Measurements from ENCODE around the gene CMKLR1.

The CMKLR1 gene

GRCh38 chr12:108333898-108334699 is 5.0 kb downstream of the CMKLR1 start:
- no peak for DNase-seq

GRCh38 chr12:108332791-108333382 is 6.2 kb downstream of the CMKLR1 start:
- no peak for DNase-seq

DNA sequence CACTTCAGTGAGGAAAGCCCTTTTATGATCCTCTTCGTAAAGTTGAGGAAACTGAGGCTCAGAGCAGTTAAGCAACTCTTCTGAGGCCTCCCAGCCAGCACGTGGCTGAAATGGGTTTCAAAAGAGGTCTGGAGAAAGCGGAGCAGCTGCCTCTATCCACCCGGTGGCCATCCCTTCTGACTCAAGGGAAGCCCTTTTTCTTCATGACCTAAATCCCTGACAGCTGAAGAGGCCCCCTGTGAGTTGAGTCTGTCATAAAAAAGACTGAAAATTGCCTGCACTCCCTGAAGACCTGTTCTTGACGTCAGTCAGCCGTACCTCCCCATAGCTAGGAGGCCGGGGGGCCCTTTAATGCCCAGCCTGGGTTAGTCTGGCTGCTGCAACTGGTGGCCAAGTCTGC is 10.7 kb downstream of the CMKLR1 start:
- no peak for DNase-seq

DNA sequence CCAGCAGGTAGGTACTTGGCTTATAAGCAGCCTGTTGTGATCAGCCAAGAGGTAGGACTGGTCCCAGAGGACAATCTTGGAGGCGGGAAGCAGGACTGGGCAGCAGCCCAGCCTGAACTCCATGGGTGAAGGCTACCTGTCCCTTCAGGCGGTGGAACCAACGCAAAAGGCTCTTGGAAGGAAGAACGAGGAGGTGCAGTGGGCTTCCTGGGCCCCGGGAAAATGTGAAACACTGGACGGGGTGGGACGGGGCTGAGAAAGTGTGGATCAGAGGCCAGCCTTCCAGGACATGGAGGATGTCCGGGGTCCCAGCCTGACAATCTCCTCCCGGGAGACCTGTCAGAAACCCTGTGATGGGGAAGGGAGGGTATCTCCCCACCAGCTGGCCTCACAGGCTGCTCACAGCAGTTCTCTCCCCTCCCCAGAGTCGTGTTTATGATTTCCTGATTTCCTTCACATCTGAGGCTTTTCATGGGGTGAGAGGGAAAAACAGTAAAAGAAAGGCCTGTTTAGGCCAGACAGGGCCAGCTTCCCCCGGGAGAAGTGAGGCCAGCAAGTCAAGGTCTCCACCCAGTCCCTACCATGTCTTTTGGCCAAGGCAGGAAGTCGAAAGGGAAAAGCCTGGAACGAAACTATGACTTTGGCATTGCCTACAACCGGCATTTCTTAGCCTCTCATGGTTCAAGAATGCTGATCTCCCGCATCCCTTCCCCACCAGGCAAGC is 11.3 kb downstream of the CMKLR1 start:
- DNase-seq = no peak

DNA sequence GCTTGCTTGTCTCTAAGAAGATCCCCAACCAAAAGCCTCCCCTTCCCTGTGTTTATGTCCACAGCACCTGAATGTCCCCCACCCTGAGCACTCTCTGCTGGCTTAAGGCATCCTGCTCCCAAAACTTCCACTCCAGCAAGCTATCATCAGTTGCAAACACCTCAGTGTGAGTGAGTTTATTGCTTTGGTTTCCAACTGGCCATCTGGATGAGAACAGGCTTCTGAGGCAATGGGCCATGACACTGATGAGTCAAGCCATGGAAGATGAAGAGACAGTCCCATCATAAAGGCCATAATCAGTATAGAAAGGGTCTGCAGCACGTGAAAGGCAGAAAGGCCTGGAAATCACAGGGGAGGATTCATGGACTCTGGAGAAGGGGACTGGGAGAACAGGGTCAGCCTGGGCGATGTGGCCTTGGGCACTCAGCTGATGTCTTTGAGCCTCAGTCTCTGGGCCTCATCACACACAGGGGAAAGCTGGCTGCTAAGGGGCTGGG is 12.8 kb downstream of the CMKLR1 start:
- DNase-seq = no peak

DNA sequence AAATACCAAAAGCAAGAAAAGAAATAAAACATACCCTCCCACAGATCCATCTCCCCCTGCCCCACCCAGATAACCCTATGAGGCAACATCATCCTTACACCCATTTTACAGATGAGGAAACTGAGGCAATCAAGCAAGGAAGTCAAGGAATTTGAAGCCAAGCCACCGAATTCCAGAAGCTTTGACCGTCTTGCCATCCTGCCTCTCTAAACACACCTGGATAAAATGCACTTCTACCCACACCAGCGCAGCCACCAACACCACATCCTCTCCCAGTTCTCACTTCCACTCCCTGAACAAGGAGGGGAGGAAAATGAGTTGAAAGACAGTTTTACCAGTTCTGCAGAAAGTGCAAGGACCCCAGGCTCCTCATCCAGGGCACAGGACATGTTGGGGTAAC is 13.6 kb downstream of the CMKLR1 start:
- no peak for DNase-seq

GRCh38 chr12:108325018-108325358 is 14.1 kb downstream of the CMKLR1 start:
- DNase-seq = no peak

DNA sequence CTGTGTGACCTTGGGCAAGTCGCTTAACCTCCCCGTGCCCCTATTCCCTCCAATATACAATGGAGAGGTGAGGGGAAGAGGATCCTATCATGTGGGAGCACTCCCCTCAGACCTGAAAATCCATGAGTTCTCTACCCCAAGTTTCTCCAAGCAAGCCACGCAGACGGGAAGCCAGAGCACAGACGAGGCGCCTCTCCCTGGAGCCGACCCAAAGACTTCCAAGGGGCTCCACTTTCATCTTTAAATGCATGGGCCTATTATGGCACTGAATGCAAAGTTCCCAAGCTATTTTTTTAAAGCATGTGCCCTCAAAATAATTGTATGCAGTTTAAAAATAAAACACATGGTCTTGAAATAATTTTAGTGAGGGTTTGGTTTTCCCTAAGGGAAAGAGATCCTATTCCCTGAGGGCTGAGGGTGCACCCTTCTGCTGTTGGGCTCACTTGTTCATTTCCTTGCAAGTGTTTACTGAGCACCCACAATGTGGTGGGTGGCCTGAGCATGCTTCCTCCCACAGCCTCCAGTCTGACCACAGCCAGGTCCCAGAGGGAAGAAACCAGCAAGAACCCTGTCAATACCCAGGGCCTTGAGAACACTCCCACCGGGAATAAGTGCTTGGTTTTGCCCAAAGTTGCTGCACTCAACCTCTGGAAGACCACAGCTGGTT is 14.6 kb downstream of the CMKLR1 start:
- DNase-seq = no peak

- DNase-seq = no peak
Measured at GRCh38 chr12:108323581-108323980, 15.5 kb downstream of the CMKLR1 start.

- DNase-seq = no peak
Measured at GRCh38 chr12:108322998-108323397, 16.1 kb downstream of the CMKLR1 start.

DNA sequence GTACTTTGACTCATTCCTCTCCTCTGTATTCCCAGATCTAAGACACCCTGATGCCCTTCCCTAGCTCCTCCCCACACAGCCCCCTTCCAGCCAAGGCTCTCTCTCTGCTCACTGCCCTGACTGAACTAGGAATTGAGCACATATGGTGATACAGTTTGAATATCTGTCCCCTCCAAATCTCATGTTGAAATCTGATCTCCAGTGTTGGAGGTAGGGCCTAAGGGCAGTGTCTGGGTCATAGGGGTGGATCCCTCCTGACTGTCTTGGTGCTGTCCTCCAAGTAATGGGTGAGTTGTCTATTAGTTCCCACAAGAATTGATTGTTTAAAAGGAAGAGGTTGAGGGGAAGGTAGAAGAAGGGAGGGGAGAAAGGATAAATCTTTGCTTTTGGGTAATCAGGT is 17.4 kb downstream of the CMKLR1 start:
- no peak for DNase-seq

- no peak for DNase-seq
Measured at GRCh38 chr12:108320507-108321293, 18.4 kb downstream of the CMKLR1 start.

DNA sequence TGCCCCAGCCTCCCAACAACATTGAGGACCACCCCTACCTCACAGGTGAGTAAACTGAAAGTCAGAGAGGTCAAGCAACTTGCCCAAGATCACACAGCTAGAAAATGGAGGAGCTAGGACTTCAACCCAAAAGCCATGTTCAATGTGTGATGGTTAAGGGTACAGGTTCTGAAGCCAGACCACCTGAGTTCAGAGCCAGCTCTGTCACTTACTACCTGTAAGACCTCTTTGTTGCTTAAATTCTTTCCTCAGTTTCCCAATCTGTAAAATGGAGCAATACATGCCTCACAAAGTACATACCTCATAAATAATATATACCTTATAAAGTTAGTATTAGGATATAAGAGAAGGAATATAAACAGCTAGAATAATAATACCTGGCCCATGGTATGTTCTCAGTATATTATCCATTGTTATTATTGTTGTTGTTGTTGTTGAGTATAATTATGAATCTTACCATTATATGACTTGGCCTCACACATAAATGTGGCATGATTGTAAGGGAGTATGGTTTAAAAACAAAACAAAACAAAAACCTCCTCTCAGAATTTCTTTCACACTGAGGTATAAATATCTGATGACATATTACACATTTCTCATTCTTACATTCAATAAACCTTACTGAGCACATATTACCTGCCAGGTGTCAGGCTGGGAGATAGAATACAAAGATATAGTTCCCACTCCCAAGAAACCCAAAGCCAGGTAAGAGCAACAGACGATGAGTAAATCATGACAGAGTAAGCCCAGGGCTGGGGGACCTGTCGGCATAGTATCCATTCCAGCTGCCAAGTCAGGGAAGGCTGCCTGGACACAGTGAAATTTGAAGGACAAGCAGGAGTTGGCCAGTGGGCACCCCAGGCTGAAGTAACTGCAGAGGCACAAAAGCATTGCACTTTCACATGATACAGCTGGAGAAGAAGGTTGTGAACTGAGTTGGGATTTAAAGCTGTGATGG is 19.6 kb downstream of the CMKLR1 start:
- no peak for DNase-seq

- DNase-seq = no peak
Measured at GRCh38 chr12:108318472-108319275, 20.4 kb downstream of the CMKLR1 start.

GRCh38 chr12:108317308-108318234 is 21.5 kb downstream of the CMKLR1 start:
- DNase-seq = no peak

DNA sequence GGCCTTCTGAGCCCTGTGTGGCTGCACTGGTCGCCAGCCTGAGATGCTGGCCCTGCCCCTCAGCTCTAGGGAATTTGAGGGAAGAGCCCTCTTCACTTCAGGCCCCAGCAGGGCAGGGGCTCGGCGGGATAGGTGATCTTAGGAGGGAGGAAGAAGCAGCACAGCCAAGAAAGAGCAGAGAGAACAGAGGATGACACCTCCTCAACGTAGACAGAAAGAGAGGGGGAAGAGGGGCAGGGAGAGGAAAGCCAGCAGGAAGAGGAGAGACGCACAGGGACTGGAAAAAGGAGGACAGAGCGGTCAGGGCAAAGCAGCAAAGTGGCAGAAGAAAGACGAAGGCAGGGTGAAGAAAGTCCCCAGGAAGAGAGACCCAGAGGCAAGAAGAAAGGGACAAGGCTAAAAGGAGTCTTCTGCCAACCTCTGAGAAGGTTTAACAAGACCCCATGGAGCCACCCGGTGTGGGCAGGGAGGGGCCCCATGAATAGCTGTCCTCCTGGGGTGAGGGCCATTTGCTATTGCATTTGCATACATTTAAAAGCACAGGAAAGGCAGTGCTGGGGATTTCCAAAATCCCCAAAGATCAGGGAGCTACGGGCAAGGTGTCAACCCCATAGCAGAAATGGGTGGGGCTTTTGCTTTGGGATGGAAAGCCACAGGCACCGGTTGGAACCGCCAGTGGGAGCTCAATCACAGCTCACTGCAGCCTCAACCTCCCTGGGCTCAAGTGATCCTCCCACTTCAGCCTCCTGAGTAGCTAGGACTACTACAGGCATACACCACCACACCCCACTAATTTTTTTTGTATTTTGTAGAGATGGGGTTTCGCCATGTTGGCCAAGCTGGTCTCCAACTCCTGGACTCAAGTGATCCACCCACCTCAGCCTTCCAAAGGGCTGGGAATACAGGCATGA is 22.7 kb downstream of the CMKLR1 start:
- no peak for DNase-seq

GRCh38 chr12:108315486-108316105 is 23.5 kb downstream of the CMKLR1 start:
- DNase-seq = no peak

Data from AML-193 (cell line).